Activated CD8-positive, alpha-beta T cell treated with anti-CD3 and anti-CD28 coated beads for 36 hours (primary cell): ENCODE measurements around the gene SEC23A. TPM values are rescaled to one million over a fixed set of nuclear protein-coding genes. Genes with fewer than 3 reads are reported as not detected.
"Not testable (repeated sequence)": the region's sequence is repeated elsewhere in the genome, so short reads cannot be mapped to it uniquely, and the experiment has no call there.

Experiments
- ATAC-seq: fragments of 200-7000 bp; cut with Tn5 transposase; one replicate; pipeline ENCODE4 v1.10.0; 2021; ENCODE audit warnings: mild to moderate bottlenecking, moderate library complexity
- CTCF ChIA-PET: fragments of 350-600 bp; sonication (Branson Sonifier 250); formaldehyde crosslinking; loops from one replicate; lab custom pipeline; 2021; ENCODE audit warnings: antibody characterized with exemption; lab: Charles Lee
- POLR2A ChIA-PET: fragments of 350-600 bp; sonication (Branson Sonifier 250); formaldehyde crosslinking; loops from one replicate; lab custom pipeline; 2021; ENCODE audit warnings: antibody characterized with exemption; lab: Charles Lee
- DNase-seq: peaks from one replicate; pipeline ENCODE4 v3.0.0-alpha.2; 2020
- H3K27ac Mint-ChIP-seq: one replicate; pipeline ENCODE4 v1.8.0; 2021; ENCODE audit warnings: mild to moderate bottlenecking, mixed read lengths
- H3K27me3 Mint-ChIP-seq: one replicate; pipeline ENCODE4 v1.8.0; 2021; ENCODE audit warnings: mixed read lengths
- H3K36me3 Mint-ChIP-seq: one replicate; pipeline ENCODE4 v1.8.0; 2021; ENCODE audit warnings: low read depth, mixed read lengths
- H3K4me1 Mint-ChIP-seq: one replicate; pipeline ENCODE4 v1.8.0; 2021; ENCODE audit warnings: low read depth, mixed read lengths
- H3K4me3 Mint-ChIP-seq: one replicate; pipeline ENCODE4 v1.8.0; 2021; ENCODE audit warnings: mild to moderate bottlenecking, moderate library complexity, mixed read lengths
- H3K9me3 Mint-ChIP-seq: one replicate; pipeline ENCODE4 v1.8.0; 2021; ENCODE audit warnings: mixed read lengths
- intact Hi-C: fragments of 100-400 bp; cut with micrococcal nuclease; formaldehyde crosslinking; loops from one replicate; pipeline ENCODE4 v1.10.0; 2022
- total RNA-seq, 2 experiments: library from RNA; stranded (reverse); gene quantifications; one replicate each; pipeline ENCODE4 v1.2.3, GENCODE V29; 2021
- TF ChIP-seq, protein P1 (sequence below): fragments of 200-600 bp; IDR thresholded peaks from one replicate; pipeline ENCODE4 v1.8.0; 2022; ENCODE audit warnings: antibody characterized with exemption, mild to moderate bottlenecking

Gene SEC23A
- total RNA-seq, 2 experiments from 2014 or later, result 45.4 to 45.6 TPM

DNA sequence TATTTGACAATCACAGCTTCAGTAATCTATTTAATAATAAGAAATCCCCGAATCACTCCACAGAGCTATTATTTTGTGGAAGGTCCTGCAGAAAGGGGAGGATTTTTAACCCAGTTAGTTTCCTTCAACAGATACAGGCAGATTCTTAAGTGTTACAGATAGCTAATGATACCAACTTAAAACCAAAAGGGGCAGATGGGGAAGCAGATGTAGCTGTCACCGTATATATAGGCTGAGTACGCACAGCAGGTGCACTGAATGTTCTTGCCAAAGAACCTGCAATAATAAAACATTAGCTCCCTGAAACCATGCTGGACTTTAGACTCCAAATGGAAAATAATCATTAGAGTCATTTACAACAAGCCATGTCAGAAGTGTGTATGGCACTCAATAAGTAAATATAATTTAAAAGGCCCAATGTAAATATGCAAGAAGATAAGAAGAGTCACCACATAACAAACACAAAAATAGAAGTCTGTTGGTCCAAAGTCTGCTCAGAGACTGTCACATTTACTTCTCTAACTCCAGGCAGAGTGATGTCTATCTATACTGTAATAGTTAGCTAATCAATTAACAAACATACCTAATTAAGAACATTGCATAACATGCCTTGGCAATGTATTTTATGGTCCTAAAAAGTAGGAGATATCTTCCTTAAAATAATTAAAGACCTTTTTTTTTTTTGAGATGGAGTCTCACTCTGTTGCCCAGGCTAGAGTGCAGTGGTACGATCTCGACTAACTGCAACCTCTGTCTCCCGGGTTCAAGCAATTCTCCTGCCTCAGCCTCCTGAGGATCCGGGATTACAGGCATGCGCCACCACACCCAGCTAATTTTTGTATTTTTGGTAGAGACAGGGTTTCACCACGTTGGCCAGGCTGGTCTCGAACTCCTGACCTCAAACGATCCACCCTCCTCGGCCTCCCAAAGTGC, 78.8 kb downstream of the SEC23A start:
- no peak for ATAC-seq
- intact Hi-C loops, result no loop called here
- Mint-ChIP-seq H3K36me3 (no peaks in the 10 kb centered on the region), H3K4me3 (no peak overlapping the region), H3K27ac (no peak overlapping the region), H3K4me1 (no peaks in the 10 kb centered on the region), H3K9me3 (no peaks in the 10 kb centered on the region), H3K27me3 (no peaks in the 10 kb centered on the region)
- ChIA-PET POLR2A (interaction anchor here (1.2 kb wide), 1 partner anchor 11 kb away, joined by 3 read pairs; no protein-coding TSS in a partner anchor), CTCF (interaction anchor here (2.3 kb wide), 1 partner anchor 9 kb away, joined by 11 read pairs; no protein-coding TSS in a partner anchor)
- no peak for DNase-seq
- TF ChIP-seq, protein P1, sequence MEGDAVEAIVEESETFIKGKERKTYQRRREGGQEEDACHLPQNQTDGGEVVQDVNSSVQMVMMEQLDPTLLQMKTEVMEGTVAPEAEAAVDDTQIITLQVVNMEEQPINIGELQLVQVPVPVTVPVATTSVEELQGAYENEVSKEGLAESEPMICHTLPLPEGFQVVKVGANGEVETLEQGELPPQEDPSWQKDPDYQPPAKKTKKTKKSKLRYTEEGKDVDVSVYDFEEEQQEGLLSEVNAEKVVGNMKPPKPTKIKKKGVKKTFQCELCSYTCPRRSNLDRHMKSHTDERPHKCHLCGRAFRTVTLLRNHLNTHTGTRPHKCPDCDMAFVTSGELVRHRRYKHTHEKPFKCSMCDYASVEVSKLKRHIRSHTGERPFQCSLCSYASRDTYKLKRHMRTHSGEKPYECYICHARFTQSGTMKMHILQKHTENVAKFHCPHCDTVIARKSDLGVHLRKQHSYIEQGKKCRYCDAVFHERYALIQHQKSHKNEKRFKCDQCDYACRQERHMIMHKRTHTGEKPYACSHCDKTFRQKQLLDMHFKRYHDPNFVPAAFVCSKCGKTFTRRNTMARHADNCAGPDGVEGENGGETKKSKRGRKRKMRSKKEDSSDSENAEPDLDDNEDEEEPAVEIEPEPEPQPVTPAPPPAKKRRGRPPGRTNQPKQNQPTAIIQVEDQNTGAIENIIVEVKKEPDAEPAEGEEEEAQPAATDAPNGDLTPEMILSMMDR, result no peak

DNA sequence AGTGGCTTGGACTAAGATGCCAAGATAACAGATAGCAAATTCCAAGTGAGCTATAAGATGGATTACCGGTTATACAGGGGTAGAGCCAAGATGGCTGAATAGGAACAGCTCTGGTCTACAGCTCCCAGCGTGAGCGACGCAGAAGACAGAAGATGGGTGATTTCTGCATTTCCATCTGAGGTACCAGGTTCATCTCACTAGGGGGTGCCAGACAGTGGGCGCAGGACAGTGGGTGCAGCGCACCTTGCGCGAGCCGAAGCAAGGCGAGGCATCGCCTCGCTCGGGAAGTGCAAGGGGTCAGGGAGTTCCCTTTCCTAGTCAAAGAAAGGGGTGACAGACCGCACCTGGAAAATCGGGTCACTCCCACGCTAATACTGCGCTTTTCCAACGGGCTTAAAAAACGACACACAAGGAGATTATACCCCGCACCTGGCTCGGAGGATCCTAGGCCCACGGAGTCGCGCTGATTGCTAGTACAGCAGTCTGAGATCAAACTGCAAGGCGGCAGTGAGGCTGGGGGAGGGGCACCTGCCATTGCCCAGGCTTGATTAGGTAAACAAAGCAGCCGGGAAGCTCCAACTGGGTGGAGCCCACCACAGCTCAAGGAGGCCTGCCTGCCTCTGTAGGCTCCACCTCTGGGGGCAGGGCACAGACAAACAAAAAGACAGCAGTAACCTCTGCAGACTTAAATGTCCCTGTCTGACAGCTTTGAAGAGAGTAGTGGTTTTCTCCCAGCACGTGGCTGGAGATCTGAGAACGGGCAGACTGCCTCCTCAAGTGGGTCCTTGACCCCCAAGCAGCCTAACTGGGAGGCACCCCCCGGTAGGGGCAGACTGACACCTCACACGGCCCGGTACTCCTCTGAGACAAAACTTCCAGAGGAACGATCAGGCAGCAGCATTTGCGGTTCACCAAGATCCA, 85.7 kb downstream of the SEC23A start:
- DNase-seq, H3K9me3 Mint-ChIP-seq, ATAC-seq, H3K27me3 Mint-ChIP-seq, H3K4me1 Mint-ChIP-seq, POLR2A ChIA-PET, H3K36me3 Mint-ChIP-seq, H3K27ac Mint-ChIP-seq, H3K4me3 Mint-ChIP-seq, intact Hi-C loops: not testable (repeated sequence)
- CTCF ChIA-PET, result interaction anchor here (0.6 to 1.4 kb wide), 5 partner anchors 27 to 818 kb away, joined by 3 to 4 read pairs (median 3); no protein-coding TSS in a partner anchor

DNA sequence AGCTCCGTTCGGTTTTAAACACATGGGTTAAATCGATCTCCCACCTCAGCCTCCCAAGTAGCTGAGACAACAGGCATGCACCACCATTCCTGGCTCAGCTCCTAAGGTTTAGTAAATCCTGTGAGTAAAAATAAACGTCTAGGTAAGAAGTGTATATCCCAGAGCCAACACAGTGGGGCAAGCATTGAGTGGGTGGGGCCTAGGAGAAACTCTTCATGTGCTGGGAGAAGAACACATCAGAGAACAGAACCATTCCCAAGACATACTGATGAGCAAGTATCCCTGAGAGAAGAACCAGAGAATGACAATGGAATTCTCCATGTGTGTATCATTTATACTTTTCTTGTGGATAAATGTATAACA, 86.3 kb downstream of the SEC23A start:
- DNase-seq (no peak), ATAC-seq (no peak)
- no peak overlapping the region for H3K27ac Mint-ChIP-seq
- ChIA-PET CTCF (interaction anchor here (1.0 to 2.3 kb wide), 6 partner anchors 14 to 295 kb away, joined by 3 to 5 read pairs (median 4); no protein-coding TSS in a partner anchor), POLR2A (no interaction called here)
- H3K4me1 Mint-ChIP-seq, result no peaks in the 10 kb centered on the region
- intact Hi-C loops, result no loop called here
- no peaks in the 10 kb centered on the region for H3K9me3 Mint-ChIP-seq
- TF ChIP-seq, protein P1, result no peak
- H3K4me3 Mint-ChIP-seq, result no peak overlapping the region
- no peaks in the 10 kb centered on the region for H3K36me3 Mint-ChIP-seq
- no peaks in the 10 kb centered on the region for H3K27me3 Mint-ChIP-seq

DNA sequence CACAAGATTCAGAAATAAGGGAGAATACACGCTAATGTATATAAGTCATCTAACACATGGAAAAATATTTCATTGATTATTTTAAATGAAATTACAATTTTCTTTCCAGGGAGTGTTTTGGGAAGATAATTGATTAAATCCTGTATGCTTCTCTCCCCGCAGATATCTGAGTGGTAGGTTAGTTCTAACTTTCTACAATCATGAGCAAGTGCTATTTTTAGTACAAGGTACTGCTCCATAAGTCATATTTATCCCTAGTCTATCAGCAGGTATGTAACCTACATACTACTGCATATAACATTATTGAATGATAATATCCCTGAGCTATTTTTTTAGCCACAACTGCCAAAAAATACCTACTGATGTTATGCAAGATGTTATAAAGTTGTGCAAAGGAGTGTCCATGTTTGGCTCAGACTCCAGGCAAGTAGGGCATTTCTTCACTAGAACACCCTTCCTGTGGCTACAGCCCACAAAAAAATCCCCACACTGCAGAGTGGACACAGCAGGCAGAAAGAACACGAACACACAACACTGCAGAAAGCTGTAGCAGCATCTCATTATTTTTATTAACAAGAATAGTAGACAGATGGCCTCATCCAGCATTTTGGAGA, 87.0 kb downstream of the SEC23A start:
- no peak overlapping the region for H3K27ac Mint-ChIP-seq
- no peaks in the 10 kb centered on the region for H3K36me3 Mint-ChIP-seq
- no peaks in the 10 kb centered on the region for H3K27me3 Mint-ChIP-seq
- no peaks in the 10 kb centered on the region for H3K4me1 Mint-ChIP-seq
- H3K9me3 Mint-ChIP-seq, result no peaks in the 10 kb centered on the region
- ChIA-PET CTCF (interaction anchor here (0.5 to 2.3 kb wide), 28 partner anchors 8 to 1113 kb away, joined by 3 to 16 read pairs (median 4); no protein-coding TSS in a partner anchor), POLR2A (no interaction called here)
- intact Hi-C loops, result loop anchor here (2.0 kb wide), 1 partner anchor 293 kb away; no protein-coding TSS in a partner anchor
- ATAC-seq (no peak), DNase-seq (no peak)
- TF ChIP-seq, protein P1, result no peak
- no peak overlapping the region for H3K4me3 Mint-ChIP-seq
